ENCODE measurements around the gene JPH3. TPM values are rescaled to one million over a fixed set of nuclear protein-coding genes. Genes with fewer than 3 reads are reported as not detected.

Gene JPH3
- total and polyA plus RNA-seq, 10 donors = 0.03 TPM; not detected in 9

- H3K4me3 ChIP-seq = no peak overlapping the region
- no peaks in the 10 kb centered on the region for H3K9me3 ChIP-seq
- peaks cover 6 to 24% (median 20%) of the 10 kb centered on the region in 6 donors for H3K4me1 ChIP-seq
- no peak for DNase-seq
- intact Hi-C loops (cut with DNase I; ENCODE audit: low total_unique reads) = no loop called here
- TF ChIP-seq CTCF (IDR thresholded peaks at IDR 0.05 in 8 of 11, conservative IDR thresholded peaks at IDR 0.05 in 3 of 11) = no peak
- no peak for TF ChIP-seq POLR2AphosphoS5 (IDR thresholded peaks at IDR 0.05)
- TF ChIP-seq POLR2A (IDR thresholded peaks at IDR 0.05) = no peak
- 92 to 96% (median 93%) methylated on average over 14 to 17 of the region's 17 CpGs for WGBS, 5 donors
- peaks cover 4 to 90% (median 59%) of the 10 kb centered on the region in 6 donors for H3K36me3 ChIP-seq
- H3K27ac ChIP-seq = no peak overlapping the region
- no peaks in the 10 kb centered on the region for H3K27me3 ChIP-seq (replicated peaks in 1 of 7)
Observed at GRCh38 chr16:87707097-87707496, 104.8 kb downstream of the JPH3 start.

- Histone ChIP-seq H3K4me1 (peaks cover under 1 to 18% (median 15%) of the 10 kb centered on the region in 6 donors), H3K27ac (no peak overlapping the region), H3K4me3 (no peak overlapping the region), H3K27me3 (replicated peaks in 1 of 7) (no peaks in the 10 kb centered on the region), H3K36me3 (peaks cover 4 to 93% (median 62%) of the 10 kb centered on the region in 6 donors), H3K9me3 (no peaks in the 10 kb centered on the region)
- no peak for TF ChIP-seq POLR2AphosphoS5 (IDR thresholded peaks at IDR 0.05)
- TF ChIP-seq POLR2A (IDR thresholded peaks at IDR 0.05) = no peak
- TF ChIP-seq CTCF (IDR thresholded peaks at IDR 0.05 in 8 of 11, conservative IDR thresholded peaks at IDR 0.05 in 3 of 11) = no peak
- DNase-seq = no peak
- intact Hi-C loops (cut with DNase I; ENCODE audit: low total_unique reads) = no loop called here
- WGBS, 5 donors = 94 to 95% (median 94%) methylated on average over 45 of the region's 45 CpGs
Observed at GRCh38 chr16:87707714-87708580, 105.6 kb downstream of the JPH3 start.

GRCh38 chr16:87708881-87709638 is 106.8 kb downstream of the JPH3 start:
- no peak overlapping the region for H3K27ac ChIP-seq
- WGBS, 5 donors = 94 to 98% (median 96%) methylated on average over 18 to 49 of the region's 49 CpGs
- no peak overlapping the region for H3K4me3 ChIP-seq
- TF ChIP-seq POLR2AphosphoS5 (IDR thresholded peaks at IDR 0.05) (peak in 1 of 3 donors; percentile 33), POLR2A (IDR thresholded peaks at IDR 0.05) (no peak)
- peaks cover 0 to 18% (median 13%) of the 10 kb centered on the region in 6 donors for H3K4me1 ChIP-seq
- DNase-seq = no peak
- H3K36me3 ChIP-seq = peaks cover 4 to 93% (median 67%) of the 10 kb centered on the region in 6 donors
- intact Hi-C loops (cut with DNase I; ENCODE audit: low total_unique reads) = no loop called here
- H3K9me3 ChIP-seq = no peaks in the 10 kb centered on the region
- H3K27me3 ChIP-seq (replicated peaks in 1 of 7) = no peaks in the 10 kb centered on the region

- H3K36me3 ChIP-seq = peaks cover 4 to 98% (median 73%) of the 10 kb centered on the region in 6 donors
- H3K4me3 ChIP-seq = no peak overlapping the region
- no peaks in the 10 kb centered on the region for H3K9me3 ChIP-seq
- peaks cover 0 to 22% (median 14%) of the 10 kb centered on the region in 6 donors for H3K4me1 ChIP-seq
- WGBS, 5 donors = 95 to 97% (median 95%) methylated on average over 6 to 12 of the region's 12 CpGs
- DNase-seq = no peak
- TF ChIP-seq CTCF (IDR thresholded peaks at IDR 0.05 in 8 of 11, conservative IDR thresholded peaks at IDR 0.05 in 3 of 11) (no peak), POLR2AphosphoS5 (IDR thresholded peaks at IDR 0.05) (no peak), POLR2A (IDR thresholded peaks at IDR 0.05) (no peak)
- intact Hi-C loops (cut with DNase I; ENCODE audit: low total_unique reads) = no loop called here
- no peak overlapping the region for H3K27ac ChIP-seq
- no peaks in the 10 kb centered on the region for H3K27me3 ChIP-seq (replicated peaks in 1 of 7)
Observed at GRCh38 chr16:87709677-87710076, 107.4 kb downstream of the JPH3 start.
